ENCODE measurements around the gene TIGD7. TPM values are rescaled to one million over a fixed set of nuclear protein-coding genes. Genes with fewer than 3 reads are reported as not detected.

Gene TIGD7
- total RNA-seq, 2 donors from 2014 or later = 5.0 to 5.4 TPM

DNA sequence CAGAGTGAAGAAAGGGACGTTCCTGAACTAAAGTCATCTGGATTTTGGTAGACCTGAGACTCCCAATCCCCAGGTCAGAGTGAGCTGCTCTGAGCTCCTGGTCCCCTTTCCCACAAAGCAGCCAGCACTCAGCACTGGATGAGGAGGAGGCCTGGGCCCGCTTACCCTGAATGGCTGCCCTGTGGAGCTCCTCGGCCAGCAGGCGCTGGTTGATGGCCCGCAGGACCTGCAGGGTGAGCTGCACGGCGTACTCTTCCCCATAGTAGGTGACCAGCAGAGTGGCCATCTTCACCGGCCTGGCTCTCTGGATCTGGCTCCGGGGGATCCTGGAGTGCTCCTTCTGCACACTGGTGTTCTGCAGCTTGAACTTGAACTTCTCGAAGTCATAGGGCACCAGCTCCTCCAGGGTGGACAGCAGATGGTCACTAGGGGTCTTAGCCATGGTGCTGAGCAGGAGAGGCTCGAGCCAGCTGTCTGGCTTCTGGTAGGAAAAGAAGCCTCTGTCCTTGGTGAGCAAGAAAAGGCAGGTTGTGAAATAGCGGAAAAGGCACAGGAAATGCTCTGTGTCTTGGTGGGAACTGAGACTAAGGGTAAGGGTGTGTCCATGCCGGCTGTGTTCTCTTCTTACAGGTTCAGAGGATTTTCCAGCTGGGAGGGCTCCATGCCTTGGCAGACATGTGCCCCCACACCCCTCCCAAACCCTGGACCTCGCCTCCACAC, 48.9 kb downstream of the TIGD7 start, which contains the start of gene MEFV:
Gene MEFV (minus strand): TSS at position 488 of the 720 bp plus-strand sequence. CDS start 46 bp downstream, at position 442.
- Histone ChIP-seq H3K27me3 (no peaks in the 10 kb centered on the region), H3K4me1 (no peaks in the 10 kb centered on the region), H3K4me3 (no peak within 1 kb of the TSS), H3K36me3 (no peaks in the 10 kb centered on the region), H3K9me3 (no peaks in the 10 kb centered on the region), H3K27ac (no peak within 1 kb of the TSS)
- TF ChIP-seq, protein P1, sequence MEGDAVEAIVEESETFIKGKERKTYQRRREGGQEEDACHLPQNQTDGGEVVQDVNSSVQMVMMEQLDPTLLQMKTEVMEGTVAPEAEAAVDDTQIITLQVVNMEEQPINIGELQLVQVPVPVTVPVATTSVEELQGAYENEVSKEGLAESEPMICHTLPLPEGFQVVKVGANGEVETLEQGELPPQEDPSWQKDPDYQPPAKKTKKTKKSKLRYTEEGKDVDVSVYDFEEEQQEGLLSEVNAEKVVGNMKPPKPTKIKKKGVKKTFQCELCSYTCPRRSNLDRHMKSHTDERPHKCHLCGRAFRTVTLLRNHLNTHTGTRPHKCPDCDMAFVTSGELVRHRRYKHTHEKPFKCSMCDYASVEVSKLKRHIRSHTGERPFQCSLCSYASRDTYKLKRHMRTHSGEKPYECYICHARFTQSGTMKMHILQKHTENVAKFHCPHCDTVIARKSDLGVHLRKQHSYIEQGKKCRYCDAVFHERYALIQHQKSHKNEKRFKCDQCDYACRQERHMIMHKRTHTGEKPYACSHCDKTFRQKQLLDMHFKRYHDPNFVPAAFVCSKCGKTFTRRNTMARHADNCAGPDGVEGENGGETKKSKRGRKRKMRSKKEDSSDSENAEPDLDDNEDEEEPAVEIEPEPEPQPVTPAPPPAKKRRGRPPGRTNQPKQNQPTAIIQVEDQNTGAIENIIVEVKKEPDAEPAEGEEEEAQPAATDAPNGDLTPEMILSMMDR (IDR thresholded peaks at IDR 0.05) = no peak
- DNase-seq (ENCODE audit: low spot score) = no peak

DNA sequence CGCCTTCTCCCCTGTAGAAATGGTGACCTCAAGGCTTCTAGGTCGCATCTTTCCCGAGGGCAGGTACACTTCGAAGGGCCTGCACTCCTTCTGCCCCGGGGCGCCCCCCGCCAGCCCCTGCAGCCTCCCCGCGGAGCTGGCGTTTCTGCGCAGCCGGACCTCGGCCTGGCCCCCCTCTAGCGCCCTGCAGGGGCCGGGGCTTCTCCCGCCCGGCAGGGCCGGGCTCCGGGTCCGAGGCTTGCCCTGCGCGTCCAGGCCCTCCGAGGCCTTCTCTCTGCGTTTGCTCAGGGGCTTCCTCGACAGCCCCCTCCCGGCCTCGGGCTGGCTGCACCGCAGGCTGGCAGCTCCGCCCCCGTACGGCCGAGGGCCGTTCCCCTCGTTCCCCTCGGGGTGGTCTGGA, 50.9 kb downstream of the TIGD7 start:
- DNase-seq (ENCODE audit: low spot score) = no peak
- H3K4me1 ChIP-seq = no peaks in the 10 kb centered on the region
- TF ChIP-seq, protein P1 (IDR thresholded peaks at IDR 0.05) = no peak
- no peaks in the 10 kb centered on the region for H3K27me3 ChIP-seq
- no peaks in the 10 kb centered on the region for H3K9me3 ChIP-seq
- no peaks in the 10 kb centered on the region for H3K36me3 ChIP-seq
- no peak overlapping the region for H3K4me3 ChIP-seq
- H3K27ac ChIP-seq = no peak overlapping the region

DNA sequence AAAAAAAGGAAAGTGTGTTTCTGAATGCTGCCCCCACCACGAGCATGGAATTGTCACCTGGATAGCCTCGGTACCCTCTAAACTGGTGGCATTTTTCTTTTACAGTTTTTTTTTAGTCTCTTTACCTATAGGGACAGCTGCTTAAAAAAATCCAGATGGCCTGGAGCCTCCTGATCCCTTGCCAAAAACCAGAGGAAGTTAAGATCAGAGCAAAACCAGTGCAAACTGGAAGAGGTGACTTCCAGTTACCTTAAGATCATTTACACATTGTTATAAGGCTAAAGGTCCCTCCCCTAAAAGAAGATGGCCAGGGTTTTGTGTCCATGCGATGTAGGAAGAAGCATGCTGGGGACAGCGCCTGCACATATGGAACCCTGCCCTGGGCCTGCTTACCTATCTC, 52.3 kb downstream of the TIGD7 start:
- TF ChIP-seq, protein P1 (IDR thresholded peaks at IDR 0.05) = no peak
- no peak for DNase-seq (ENCODE audit: low spot score)
- no peaks in the 10 kb centered on the region for H3K9me3 ChIP-seq
- H3K36me3 ChIP-seq = no peaks in the 10 kb centered on the region
- no peaks in the 10 kb centered on the region for H3K4me1 ChIP-seq
- H3K27me3 ChIP-seq = no peaks in the 10 kb centered on the region
- H3K4me3 ChIP-seq = no peak overlapping the region
- H3K27ac ChIP-seq = no peak overlapping the region

DNA sequence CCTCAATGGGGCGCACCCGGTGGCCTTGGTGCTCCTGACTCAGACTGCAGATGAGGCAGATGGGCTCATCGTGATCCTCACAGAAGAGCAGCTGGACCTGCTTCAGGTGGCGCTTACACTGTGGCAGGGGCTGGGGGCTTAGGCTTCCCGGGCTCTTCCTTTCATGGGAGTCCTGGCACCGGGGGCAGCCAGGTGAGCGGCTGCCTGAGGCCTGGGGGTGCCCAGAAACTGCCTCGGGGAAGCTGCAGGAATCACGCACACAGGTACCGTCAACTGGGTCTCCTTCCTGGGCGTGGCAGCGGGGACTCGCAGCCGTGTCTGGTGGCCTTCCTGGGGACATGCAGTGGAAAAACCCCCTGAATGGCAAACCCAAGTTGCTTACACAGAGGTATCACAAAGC, 55.8 kb downstream of the TIGD7 start:
- H3K9me3 ChIP-seq = no peaks in the 10 kb centered on the region
- H3K27ac ChIP-seq = no peak overlapping the region
- TF ChIP-seq, protein P1 (IDR thresholded peaks at IDR 0.05) = no peak
- no peak for DNase-seq (ENCODE audit: low spot score)
- H3K27me3 ChIP-seq = no peaks in the 10 kb centered on the region
- H3K36me3 ChIP-seq = no peaks in the 10 kb centered on the region
- no peak overlapping the region for H3K4me3 ChIP-seq
- H3K4me1 ChIP-seq = no peaks in the 10 kb centered on the region

DNA sequence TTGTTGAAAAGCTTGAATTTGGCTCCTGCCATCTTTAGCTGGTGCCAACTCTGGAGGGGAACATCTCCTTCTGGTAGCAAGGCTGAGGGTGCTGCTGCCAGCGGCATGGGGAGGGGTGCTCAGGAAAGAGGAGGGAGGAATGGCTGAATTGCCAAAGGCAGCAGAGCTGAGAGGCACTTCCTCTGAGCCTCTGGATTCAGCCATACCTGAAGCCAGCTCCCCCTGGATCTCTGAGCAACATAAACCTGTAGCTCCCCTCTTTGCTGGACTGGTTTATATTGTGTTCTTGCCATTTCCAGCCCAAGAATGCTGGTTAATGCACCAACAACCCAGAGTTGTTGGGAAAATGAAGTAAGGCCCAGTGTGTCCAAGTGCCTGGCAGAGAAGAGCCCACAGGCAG, 56.2 kb downstream of the TIGD7 start:
- TF ChIP-seq, protein P1 (IDR thresholded peaks at IDR 0.05) = no peak
- no peak overlapping the region for H3K27ac ChIP-seq
- no peaks in the 10 kb centered on the region for H3K9me3 ChIP-seq
- no peaks in the 10 kb centered on the region for H3K27me3 ChIP-seq
- H3K4me1 ChIP-seq = no peaks in the 10 kb centered on the region
- H3K36me3 ChIP-seq = no peaks in the 10 kb centered on the region
- H3K4me3 ChIP-seq = no peak overlapping the region
- DNase-seq (ENCODE audit: low spot score) = no peak

Other genes starting within 250 kb of the TIGD7 start
- 10 to 100 TPM; 52.9 to 56.0 TPM for gene IL32, start 239.8 kb downstream of the TIGD7 start, total RNA-seq
- not detected for gene ZSCAN10, start 206.1 kb downstream of the TIGD7 start, total RNA-seq
- gene ZNF205, start 192.8 kb downstream of the TIGD7 start, total RNA-seq = 10 to 100 TPM; 10.5 to 12.4 TPM
- 1 to 10 TPM; 7.3 to 7.9 TPM for gene ZNF213, start 170.4 kb downstream of the TIGD7 start, total RNA-seq
- not detected for gene OR1F1, start 117.2 kb downstream of the TIGD7 start, total RNA-seq
- gene ZNF200, start 70.3 kb downstream of the TIGD7 start, total RNA-seq = 1 to 10 TPM; 3.2 to 4.9 TPM
- gene MEFV, start 48.8 kb downstream of the TIGD7 start, total RNA-seq = 1 to 10 TPM in 1 of 2 donors, under 1 TPM in 1; 0.82 to 2.2 TPM
- gene ZNF263, start 21.9 kb downstream of the TIGD7 start, total RNA-seq = 10 to 100 TPM; 11.0 to 18.0 TPM
- 10 to 100 TPM; 15.5 to 20.1 TPM for gene ZNF75A, start 67 bp upstream of the TIGD7 start, total RNA-seq
- gene OR2C1, start 50.5 kb upstream of the TIGD7 start, total RNA-seq = under 1 TPM in 1 of 2 donors, not detected in 1; 0.56 TPM
- 1 to 10 TPM; 4.2 to 9.4 TPM for gene ZSCAN32, start 95.6 kb upstream of the TIGD7 start, total RNA-seq
- gene ZNF174, start 95.8 kb upstream of the TIGD7 start, total RNA-seq = 10 to 100 TPM; 10.2 to 16.5 TPM
- gene ZNF597, start 138.1 kb upstream of the TIGD7 start, total RNA-seq = 1 to 10 TPM; 1.3 to 2.2 TPM
- gene NAA60, start 138.2 kb upstream of the TIGD7 start, total RNA-seq = 10 to 100 TPM; 28.1 to 29.1 TPM
- not detected for gene C16orf90, start 190.1 kb upstream of the TIGD7 start, total RNA-seq
- gene CLUAP1, start 195.6 kb upstream of the TIGD7 start, total RNA-seq = 10 to 100 TPM in 1 of 2 donors, 1 to 10 TPM in 1; 8.8 to 10.9 TPM

Measured in right atrium auricular region (tissue), 2 donors.